Activated naive CD8-positive, alpha-beta T cell treated with anti-CD3 and anti-CD28 coated beads, Interleukin-2, amount 50 U/mL, for 16 hours (primary cell): ENCODE data around the gene LRRC23.
A peak's percentile ranks its signal among the peaks of the same experiment; 100 is the strongest.
"Not testable (repeated sequence)": the region's sequence is repeated elsewhere in the genome, so short reads cannot be mapped to it uniquely, and the experiment has no call there.

Experiments
- DNase-seq: peaks from one replicate; pipeline ENCODE4 v3.0.0-alpha.2; 2020; ENCODE audit warnings: low read depth, low spot score

LRRC23 gene, protein sequence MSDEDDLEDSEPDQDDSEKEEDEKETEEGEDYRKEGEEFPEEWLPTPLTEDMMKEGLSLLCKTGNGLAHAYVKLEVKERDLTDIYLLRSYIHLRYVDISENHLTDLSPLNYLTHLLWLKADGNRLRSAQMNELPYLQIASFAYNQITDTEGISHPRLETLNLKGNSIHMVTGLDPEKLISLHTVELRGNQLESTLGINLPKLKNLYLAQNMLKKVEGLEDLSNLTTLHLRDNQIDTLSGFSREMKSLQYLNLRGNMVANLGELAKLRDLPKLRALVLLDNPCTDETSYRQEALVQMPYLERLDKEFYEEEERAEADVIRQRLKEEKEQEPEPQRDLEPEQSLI

DNA sequence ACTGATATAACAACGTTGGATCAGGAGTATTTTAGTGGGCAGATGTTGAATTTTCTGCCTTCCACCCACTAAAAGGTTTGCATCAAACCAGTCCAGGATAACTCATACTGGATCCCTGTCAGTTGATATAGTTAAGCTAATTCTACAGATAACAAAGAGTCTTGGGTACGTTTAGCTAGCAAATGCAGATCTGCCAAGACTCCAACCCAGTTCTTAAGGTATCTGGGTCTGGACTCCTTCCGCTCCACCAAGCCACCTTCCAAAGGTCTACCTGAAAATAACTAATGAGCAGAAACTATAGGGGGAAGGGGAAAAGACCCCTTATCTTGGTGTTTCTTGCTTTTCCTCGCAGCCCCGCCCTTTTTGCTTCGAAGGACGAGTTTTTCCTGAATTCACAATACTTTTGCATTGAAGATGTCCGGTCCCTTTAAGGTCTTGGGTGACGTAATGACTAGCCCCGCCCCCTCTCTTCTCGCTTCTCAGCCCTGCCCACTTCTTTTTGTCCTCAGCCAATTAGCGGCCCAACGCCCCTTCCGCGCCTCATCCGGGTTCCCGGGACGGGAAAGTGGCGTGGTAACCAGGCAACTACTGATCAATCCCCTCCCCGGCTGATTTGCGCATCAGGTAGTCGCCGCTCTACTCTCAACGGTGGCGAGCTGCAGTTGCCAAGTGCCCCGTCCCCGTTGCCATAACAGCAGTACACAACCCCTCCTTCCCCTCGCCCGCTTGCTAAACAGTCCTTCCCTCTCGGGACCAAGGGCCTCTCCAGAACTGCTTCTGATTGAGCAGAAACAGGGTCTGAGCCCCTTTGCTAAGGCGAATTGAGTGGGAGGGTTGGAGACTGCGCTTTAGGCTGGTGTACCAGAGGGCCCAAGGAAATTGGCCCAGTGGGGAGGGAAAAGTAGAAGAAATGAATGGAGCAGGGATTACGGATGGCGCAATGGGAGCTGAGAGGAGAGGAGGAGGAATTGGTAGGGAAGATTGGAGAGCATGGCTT is at the start of gene LRRC23:
LRRC23 (plus strand) TSS at position 543 of the 997 bp plus-strand sequence. CDS start 812 bp downstream, outside the sequence.
- peak; percentile 93 for DNase-seq

DNA sequence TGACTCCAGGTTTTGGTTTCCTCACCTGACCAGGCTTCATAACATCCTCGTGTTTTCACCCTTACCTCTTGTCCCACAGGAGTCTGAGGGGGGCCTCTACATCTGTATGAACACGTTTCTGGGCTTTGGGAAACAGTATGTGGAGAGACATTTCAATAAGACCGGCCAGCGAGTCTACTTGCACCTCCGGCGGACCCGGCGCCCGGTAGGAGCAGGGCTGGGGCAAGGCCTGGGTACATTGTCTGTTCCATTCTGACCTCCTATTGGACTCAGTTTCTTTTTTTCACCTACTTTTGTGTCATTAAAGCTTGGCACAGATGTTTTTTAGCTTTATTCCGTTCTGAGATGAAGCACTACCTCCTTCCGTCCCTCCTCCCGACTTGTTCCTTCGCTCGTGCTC is 49.3 kb upstream of the LRRC23 start:
- DNase-seq: no peak

DNA sequence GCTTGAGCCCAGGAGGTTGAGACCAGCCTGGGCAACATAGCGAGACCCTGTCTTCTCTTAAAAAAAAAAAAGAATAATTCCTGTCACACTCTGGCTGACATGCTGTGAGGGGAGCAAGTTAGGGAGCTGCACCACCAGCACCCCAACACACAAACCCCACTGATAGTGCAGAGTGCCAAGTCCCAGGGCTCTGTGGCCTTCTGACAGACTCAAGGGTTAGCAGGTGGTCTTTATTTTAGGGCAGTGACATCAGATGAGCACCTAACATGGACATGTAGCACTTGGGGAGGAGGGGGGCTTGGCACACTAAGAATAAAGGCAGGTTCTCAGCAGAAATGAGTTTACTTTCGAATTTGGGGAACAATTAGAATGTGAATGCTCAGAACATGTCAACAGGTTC is 45.8 kb upstream of the LRRC23 start:
- DNase-seq: no peak

DNA sequence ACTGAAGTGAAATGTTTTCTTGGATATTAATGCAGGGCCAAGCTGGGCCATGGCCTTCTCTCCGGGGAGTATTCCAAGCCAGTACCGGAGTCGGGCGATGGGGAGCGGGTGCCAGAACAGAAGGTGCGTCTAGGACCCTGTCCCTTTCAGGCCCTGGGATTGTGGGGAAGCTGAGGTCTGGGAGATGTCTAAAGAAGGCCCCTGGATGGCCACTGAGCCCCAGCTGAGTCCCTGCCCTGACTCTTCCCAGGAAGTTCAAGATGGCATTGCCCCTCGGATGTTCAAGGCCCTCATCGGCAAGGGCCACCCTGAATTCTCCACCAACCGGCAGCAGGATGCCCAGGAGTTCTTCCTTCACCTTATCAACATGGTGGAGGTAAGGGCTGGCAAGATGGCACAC is 44.5 kb upstream of the LRRC23 start:
- DNase-seq: no peak

DNA sequence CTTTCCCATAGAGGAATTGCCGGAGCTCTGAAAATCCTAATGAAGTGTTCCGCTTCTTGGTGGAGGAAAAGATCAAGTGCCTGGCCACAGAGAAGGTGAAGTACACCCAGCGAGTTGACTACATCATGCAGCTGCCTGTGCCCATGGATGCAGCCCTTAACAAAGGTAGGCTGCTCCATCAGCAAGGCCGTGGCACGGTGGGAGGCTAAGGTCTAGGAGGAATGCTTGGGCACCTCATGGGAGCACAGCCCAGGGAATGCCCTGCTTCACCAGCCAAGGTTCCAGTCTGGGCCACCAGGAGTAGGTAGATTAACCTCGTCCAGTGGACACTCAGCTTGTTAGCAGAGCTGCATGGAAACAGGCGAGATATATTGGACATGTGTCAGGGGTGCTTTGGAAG is 43.7 kb upstream of the LRRC23 start:
- no peak for DNase-seq

DNA sequence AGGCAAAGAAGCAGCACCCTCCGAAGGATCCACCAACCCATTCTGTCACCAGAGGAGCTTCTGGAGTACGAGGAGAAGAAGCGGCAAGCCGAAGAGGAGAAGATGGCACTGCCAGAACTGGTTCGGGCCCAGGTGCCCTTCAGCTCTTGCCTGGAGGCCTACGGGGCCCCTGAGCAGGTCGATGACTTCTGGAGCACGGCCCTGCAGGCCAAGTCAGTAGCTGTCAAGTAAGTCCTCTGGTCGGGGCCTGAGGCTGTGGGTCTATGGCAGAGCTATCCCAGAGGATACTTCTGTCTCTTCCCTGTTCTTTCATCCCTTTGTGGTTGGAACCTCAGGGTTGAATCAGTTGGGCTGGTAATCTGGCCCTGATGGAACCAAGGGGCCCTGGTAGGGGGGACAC is 43.2 kb upstream of the LRRC23 start:
- DNase-seq: no peak

DNA sequence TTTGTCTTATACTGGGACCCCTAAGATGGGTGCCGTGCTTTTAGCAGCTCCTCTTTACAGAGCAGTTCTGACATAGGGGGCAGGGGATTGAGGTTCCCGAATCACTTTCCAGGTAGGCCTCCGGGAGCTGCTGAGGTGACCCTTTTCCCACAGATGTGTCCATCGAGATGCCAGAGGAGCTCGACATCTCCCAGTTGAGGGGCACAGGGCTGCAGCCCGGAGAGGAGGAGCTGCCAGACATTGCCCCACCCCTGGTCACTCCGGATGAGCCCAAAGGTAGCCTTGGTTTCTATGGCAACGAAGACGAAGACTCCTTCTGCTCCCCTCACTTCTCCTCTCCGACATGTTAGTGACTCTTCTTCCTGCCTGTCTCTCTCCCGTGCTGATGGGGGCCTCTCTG is 41.6 kb upstream of the LRRC23 start:
- DNase-seq: no peak

DNA sequence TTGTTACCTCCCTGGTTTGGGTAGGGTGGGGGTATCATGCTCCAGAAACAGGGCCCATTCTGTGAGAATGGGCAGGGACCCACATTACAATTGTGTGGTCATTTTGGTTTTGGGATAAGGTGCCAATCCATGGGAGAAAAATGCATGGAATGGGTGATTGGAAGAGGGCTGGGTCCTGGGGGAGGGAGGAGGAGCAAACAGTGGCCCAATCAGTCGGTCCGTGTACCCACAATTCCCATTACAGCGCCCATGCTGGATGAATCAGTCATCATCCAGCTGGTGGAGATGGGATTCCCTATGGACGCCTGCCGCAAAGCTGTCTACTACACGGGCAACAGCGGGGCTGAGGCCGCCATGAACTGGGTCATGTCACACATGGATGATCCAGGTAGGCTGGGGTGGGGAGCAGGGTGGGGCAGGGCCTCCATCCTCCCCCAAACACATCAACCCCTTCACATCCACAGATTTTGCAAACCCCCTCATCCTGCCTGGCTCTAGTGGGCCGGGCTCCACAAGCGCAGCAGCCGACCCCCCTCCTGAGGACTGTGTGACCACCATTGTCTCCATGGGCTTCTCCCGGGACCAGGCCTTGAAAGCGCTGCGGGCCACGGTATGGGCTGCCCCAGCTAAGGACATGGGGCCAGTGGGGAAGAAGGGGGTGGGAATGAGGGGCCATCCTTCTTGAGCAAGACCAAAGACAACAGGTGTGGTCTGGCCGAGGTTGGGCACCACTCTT is 40.9 kb upstream of the LRRC23 start:
- no peak for DNase-seq

DNA sequence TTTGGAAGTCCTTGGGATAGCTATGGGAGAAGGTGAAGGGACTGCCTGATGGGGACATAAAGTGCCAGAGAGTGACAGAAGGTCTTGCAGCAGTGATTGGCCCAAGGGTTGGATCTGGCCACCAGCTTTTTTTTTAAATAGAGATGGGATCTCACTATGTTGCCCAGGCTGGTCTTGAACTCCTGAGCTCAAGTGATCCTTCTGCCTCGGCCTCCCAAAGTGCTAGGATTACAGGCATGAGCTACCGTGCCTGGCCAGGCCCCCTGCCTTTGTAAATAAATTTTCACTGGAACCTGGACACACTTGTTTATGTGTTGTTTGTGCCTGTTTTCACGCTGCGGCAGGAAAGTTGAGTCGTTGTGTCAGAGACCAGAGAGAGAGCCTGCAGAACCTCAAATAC is 39.3 kb upstream of the LRRC23 start:
- DNase-seq: not testable (repeated sequence)

DNA sequence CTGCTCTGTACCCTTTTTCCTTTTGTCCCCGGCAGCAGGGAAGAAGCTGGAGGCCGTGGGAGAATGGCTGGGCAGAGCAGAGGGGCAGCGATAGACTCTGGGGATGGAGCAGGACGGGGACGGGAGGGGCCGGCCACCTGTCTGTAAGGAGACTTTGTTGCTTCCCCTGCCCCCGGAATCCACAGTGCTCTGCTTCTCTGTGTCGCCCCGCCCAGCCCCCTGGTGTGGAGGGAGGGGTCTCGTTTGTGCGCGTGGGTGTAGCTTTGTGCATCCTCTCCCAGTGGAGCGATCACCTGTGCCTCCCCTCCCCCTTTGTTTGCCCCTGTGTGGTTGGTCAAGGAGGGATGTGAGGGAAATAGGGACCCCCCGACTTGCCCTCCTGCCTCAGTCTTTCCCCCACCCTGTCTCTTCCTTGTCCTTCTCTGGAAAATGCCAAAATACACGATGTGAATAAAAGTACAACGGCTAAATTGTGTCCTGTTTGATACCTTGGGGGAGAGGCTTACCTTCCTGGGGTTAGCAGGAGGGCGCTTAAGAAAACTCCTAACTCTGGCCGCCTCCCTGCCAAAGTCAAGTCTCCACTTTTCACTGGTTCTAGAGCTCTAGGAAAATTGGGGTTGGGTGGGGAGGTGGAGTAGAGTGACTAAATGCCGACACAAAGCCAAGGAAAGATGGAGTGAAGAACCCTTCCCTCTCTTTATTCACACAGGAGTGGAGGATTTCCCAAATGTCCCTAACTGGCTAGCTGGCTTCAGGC is 38.3 kb upstream of the LRRC23 start:
- no peak for DNase-seq

DNA sequence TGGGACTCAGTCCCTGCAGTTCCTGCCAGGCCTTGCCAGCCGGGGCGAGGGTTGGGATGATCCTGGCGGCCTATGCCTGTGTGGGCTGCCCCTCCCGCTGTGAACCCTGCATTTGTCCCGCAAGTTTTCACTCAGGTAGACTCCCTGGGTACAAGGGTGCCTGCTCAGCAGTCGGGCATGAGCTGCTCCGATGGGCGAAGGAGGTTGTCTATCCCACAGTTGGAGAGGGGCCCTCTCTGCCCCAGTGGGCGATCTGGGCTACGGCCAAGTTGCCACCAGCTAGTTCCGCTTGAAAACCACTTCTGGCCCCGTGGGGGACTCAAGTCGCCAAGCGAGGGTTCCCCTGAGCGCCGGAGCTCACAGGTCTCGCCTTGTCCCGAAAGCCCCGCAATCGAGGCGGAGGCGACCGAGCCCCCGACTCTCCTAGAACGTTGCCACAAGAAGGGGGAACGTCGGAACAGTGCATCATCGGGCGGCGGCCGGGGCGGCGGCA is 37.7 kb upstream of the LRRC23 start:
- no peak for DNase-seq

DNA sequence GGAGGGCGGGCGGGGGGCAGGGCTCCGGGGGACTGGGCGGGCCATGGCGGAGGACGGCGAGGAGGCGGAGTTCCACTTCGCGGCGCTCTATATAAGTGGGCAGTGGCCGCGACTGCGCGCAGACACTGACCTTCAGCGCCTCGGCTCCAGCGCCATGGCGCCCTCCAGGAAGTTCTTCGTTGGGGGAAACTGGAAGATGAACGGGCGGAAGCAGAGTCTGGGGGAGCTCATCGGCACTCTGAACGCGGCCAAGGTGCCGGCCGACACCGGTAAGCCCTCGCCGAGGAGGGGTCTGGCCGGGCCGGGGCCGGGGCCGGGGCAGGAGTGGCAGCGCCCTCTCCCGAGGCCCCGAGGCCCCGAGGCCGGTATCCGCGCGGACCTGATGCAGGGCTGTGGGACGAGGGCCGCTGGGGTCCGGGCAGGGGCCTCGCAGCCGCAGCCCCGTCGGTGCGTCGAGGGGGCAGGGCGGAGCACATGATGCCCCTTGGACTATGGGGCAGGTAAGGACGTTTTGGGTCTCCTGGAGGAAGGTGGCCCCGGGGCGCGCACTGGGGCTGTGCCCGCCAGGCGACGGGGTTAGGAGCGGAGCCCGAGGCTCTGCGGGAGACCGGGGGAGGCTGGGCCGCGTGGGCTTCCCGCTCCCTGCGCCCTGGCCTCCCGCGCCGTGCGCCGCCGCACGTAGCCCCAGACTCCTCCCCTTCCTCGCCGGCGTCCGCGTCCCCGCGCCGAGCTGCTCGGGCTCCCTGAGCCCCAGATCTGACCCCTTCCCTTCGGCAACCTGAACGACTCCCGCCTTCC is 37.0 kb upstream of the LRRC23 start, which contains the start of gene TPI1:
TPI1 (plus strand) TSS at position 119 of the 798 bp plus-strand sequence; CDS start at position 155, 36 bp downstream.
- DNase-seq: peak; percentile 56

DNA sequence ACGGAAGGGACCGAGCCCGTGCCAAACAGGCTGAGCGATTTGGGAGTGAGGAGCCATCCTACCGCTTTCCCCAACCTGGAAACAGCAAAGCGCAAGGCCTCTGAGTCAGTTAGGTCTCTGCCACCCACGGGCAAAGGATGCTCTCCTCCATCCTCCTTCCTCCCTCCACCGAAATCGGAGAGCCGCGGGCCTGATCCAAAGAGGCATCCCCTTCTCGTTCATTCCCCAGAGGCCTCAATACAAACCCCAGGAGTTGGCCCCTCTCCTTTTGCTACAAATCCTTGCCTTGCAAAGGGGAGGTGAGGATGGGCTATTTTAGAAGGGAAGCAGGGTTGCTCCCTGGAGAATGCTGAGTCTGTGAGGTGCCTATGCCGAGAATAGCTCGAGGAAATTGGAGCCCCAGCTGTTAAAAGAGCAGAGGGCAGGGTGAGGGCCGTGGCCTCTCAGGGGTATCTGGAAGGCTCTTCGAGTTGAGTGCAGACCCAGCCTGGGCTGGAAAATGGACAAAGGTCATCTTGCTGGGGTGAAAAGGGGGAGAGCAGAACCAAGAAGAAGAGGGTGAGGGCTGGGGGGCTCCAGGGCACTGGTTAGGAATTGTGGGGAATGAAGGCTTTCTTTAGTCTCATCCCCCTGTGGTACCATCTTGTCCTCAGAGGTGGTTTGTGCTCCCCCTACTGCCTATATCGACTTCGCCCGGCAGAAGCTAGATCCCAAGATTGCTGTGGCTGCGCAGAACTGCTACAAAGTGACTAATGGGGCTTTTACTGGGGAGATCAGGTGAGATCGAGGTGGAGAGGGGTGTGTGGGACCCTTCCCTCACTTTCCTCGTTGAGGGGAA is 36.2 kb upstream of the LRRC23 start:
- peak; percentile 11 for DNase-seq

DNA sequence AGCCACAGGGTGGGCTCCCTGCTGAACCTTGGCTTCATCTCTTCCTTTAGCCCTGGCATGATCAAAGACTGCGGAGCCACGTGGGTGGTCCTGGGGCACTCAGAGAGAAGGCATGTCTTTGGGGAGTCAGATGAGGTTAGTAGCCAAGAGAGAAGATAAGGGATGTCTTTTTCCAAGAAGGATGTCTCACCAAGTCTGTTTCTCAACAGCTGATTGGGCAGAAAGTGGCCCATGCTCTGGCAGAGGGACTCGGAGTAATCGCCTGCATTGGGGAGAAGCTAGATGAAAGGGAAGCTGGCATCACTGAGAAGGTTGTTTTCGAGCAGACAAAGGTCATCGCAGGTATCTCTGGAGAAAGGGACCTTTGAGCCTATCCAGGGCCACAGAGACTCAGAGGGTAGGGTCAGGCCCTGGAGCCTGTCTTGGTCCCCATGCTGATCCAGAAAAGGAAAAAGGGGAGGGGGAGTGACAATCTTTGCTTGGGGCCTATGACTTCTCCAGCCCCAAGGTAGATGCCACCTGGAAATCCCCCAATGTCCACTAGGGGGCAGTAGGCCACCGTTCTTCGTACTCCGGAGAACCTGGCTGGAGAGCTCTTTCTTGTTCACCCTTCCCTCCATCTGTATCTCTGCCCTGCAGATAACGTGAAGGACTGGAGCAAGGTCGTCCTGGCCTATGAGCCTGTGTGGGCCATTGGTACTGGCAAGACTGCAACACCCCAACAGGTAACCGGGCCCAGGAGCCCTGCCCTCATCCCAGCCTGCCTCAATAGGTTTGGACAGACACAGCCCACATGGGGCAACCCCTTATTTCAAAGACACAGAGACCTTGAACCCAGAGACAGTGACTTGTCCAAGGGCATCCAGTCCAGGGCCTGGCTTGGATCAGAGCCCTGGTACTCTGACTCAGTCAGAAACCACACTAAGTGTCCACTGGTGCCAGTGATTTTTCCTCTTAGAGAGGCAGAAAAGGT is 35.3 kb upstream of the LRRC23 start:
- peak; percentile 73 for DNase-seq

DNA sequence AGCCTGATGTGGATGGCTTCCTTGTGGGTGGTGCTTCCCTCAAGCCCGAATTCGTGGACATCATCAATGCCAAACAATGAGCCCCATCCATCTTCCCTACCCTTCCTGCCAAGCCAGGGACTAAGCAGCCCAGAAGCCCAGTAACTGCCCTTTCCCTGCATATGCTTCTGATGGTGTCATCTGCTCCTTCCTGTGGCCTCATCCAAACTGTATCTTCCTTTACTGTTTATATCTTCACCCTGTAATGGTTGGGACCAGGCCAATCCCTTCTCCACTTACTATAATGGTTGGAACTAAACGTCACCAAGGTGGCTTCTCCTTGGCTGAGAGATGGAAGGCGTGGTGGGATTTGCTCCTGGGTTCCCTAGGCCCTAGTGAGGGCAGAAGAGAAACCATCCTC is 34.3 kb upstream of the LRRC23 start:
- DNase-seq: not testable (repeated sequence)

DNA sequence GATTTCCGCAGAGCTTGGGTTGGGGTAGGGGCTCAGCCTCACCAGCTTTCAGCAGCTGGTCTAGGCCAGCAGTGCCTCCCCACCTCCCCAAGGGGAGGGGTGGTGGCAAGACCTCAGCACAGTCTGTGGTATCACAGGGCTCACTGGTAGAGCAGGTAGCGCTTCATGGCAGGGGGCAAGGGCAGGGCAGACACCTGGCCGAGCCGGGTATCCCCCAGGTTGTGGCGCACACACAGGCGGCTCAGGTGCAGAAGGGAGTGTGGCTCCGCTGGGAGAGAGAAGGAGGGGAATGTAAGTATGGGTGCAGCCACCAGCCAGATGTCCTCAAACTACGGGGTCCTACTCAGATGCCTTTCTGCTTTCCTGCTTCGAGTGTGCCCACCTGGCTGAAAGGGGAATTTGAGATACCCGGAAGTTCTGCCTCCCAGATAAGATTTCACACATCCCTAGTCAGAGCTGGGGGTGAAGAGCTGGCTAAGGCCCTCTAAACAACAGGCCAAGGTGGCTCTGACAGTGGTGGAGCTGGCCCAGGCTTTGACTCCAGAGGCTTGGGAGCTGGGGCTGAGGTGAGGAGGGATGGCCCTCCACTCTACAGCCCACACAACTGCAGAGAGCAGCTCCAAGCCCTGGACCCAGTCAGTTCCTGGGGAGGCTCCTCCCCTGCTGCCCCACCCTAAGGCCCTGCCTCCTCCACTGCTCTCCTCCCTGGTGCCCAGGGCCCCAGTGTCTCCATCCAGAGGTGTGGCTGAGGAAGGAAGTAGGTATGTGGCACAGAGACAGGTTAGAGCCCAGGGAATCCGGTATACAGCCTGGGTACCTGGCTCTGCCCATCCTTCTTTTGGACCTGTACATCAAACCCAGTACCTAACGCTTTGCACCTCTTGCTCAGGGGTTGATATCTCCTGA is 33.3 kb upstream of the LRRC23 start:
- no peak for DNase-seq
